DMS79 (cell line): ENCODE measurements around the gene GDF10.

Source experiments
- DNase-seq: peaks from one replicate; lab custom pipeline; 2025; lab: John Stamatoyannopoulos, UW

The GDF10 gene

GRCh38 chr10:47299611-47300428 lies at the start of gene GDF10:
Gene GDF10 (plus strand): TSS chr10:47300197. CDS start chr10:47300652, 455 bp downstream.
- DNase-seq = no peak

GRCh38 chr10:47252093-47252780 lies 47.8 kb upstream of the GDF10 start:
- no peak for DNase-seq

- no peak for DNase-seq
Measured at GRCh38 chr10:47253030-47253637, 46.9 kb upstream of the GDF10 start.

- peak; percentile 74 for DNase-seq
Measured at GRCh38 chr10:47253651-47254375, 46.2 kb upstream of the GDF10 start.

GRCh38 chr10:47254611-47255010 lies 45.4 kb upstream of the GDF10 start:
- DNase-seq = no peak

- no peak for DNase-seq
Measured at GRCh38 chr10:47255033-47255813, 44.8 kb upstream of the GDF10 start.

- DNase-seq = no peak
Measured at GRCh38 chr10:47255866-47256265, 44.1 kb upstream of the GDF10 start.

GRCh38 chr10:47256751-47257336 lies 43.2 kb upstream of the GDF10 start:
- DNase-seq = no peak

- no peak for DNase-seq
Measured at GRCh38 chr10:47257396-47258120, 42.4 kb upstream of the GDF10 start.

- DNase-seq = no peak
Measured at GRCh38 chr10:47258921-47259320, 41.1 kb upstream of the GDF10 start.

GRCh38 chr10:47259466-47259865 lies 40.5 kb upstream of the GDF10 start:
- DNase-seq = no peak

- DNase-seq = no peak
Measured at GRCh38 chr10:47260505-47261111, 39.4 kb upstream of the GDF10 start.

- DNase-seq = no peak
Measured at GRCh38 chr10:47261121-47261520, 38.9 kb upstream of the GDF10 start.

- no peak for DNase-seq
Measured at GRCh38 chr10:47261556-47261955, 38.4 kb upstream of the GDF10 start.

- DNase-seq = no peak
Measured at GRCh38 chr10:47262606-47263533, 37.1 kb upstream of the GDF10 start.

GRCh38 chr10:47264797-47265281 lies 35.2 kb upstream of the GDF10 start:
- no peak for DNase-seq

- DNase-seq = no peak
Measured at GRCh38 chr10:47266602-47267001, 33.4 kb upstream of the GDF10 start.

GRCh38 chr10:47268696-47269095 lies 31.3 kb upstream of the GDF10 start:
- DNase-seq = no peak

- DNase-seq = no peak
Measured at GRCh38 chr10:47269294-47269693, 30.7 kb upstream of the GDF10 start.
